PFSK-1 (cell line): ENCODE results near the gene ZNF276.

Experiments
- POLR2AphosphoS5 ChIP-seq: IDR thresholded peaks from 2 replicates; pipeline ENCODE4 v1.6.1; 2012; ENCODE audit warnings: low read depth, mild to moderate bottlenecking, control low read depth, low read length, moderate library complexity
- REST ChIP-seq, 2 experiments: IDR thresholded peaks; 2 replicates each; pipeline versions ENCODE4 v1.6.1 to v1.8.0; 2011 to 2012; ENCODE audit warnings: low read depth in 2 of 2, low read length in 2 of 2, control low read depth in 1 of 2, inconsistent platforms in 1 of 2, mild to moderate bottlenecking in 1 of 2, moderate library complexity in 1 of 2; ENCODE audit not compliant: insufficient read depth in 1 of 2
- SIN3A ChIP-seq: IDR thresholded peaks from 2 replicates; pipeline ENCODE4 v1.6.1; 2012; ENCODE audit warnings: mild to moderate bottlenecking, low read length, moderate library complexity, borderline replicate concordance; ENCODE audit not compliant: insufficient read depth
- TAF1 ChIP-seq: IDR thresholded peaks from 2 replicates; pipeline ENCODE4 v1.6.1; 2012; ENCODE audit warnings: low read length, control low read depth, borderline replicate concordance; ENCODE audit not compliant: insufficient read depth

- TF ChIP-seq REST (IDR thresholded peaks at IDR 0.05; ENCODE audit: insufficient read depth in 1 of 2, low read depth in 2 of 2, low read length in 2 of 2): no peak
- TF ChIP-seq TAF1: no peak
- peak; percentile 20; the same call in 1 of the 2 replicates for TF ChIP-seq POLR2AphosphoS5
- TF ChIP-seq SIN3A: no peak
Observed at GRCh38 chr16:89733792-89734191, 12.5 kb downstream of the ZNF276 start.
